Measurements from ENCODE around the gene SCP2. TPM values are rescaled to one million over a fixed set of nuclear protein-coding genes. Genes with fewer than 3 reads are reported as not detected.
"Not testable (repeated sequence)": the region's sequence is repeated elsewhere in the genome, so short reads cannot be mapped to it uniquely, and the experiment has no call there.

SCP2 gene
- total RNA-seq, 2 donors from 2014 or later = 69.3 to 99.4 TPM

- no peak overlapping the region for H3K4me3 ChIP-seq (ENCODE audit: low read length)
- H3K27ac ChIP-seq (ENCODE audit: low read depth, low read length) = no peak overlapping the region
- H3K4me1 ChIP-seq (ENCODE audit: control insufficient read depth, insufficient read depth, low read length) = no peaks in the 10 kb centered on the region
- H3K9me3 ChIP-seq (ENCODE audit: control insufficient read depth, low read length) = no peaks in the 10 kb centered on the region
- Mint-ChIP-seq H3K36me3 (ENCODE audit: low read depth) (no peaks in the 10 kb centered on the region), H3K9me3 (no peaks in the 10 kb centered on the region), H3K4me1 (no peaks in the 10 kb centered on the region), H3K4me3 (no peak overlapping the region), H3K27me3 (ENCODE audit: insufficient read depth) (peaks cover 2% of the 10 kb centered on the region), H3K27ac (no peak overlapping the region)
- WGBS, 2 experiments (ENCODE audit: insufficient coverage in 1 of 2, insufficient read length in 1 of 2) = 96 to 100% methylated on average over 1 to 3 of the region's 3 CpGs
- no peaks in the 10 kb centered on the region for H3K36me3 ChIP-seq (ENCODE audit: control insufficient read depth, insufficient read depth, low read length)
- TF ChIP-seq CTCF (conservative IDR thresholded peaks at IDR 0.05) = peak; percentile 19
- no peaks in the 10 kb centered on the region for H3K27me3 ChIP-seq (ENCODE audit: control insufficient read depth, insufficient read depth, low read length, poor library complexity, severe bottlenecking)
- no peak overlapping the region for H3K9ac ChIP-seq (ENCODE audit: extremely low read depth, low read length, poor library complexity, severe bottlenecking)
- no peak for DNase-seq
Observed at GRCh38 chr1:52943876-52944416, 16.9 kb downstream of the SCP2 start.

- no peak overlapping the region for H3K27ac Mint-ChIP-seq
- WGBS, 2 experiments (ENCODE audit: insufficient coverage in 1 of 2, insufficient read length in 1 of 2) = 89 to 94% methylated on average over 8 to 10 of the region's 10 CpGs
- H3K4me1 Mint-ChIP-seq = no peaks in the 10 kb centered on the region
- no peak overlapping the region for H3K9ac ChIP-seq (ENCODE audit: extremely low read depth, low read length, poor library complexity, severe bottlenecking)
- H3K27me3 Mint-ChIP-seq (ENCODE audit: insufficient read depth) = no peaks in the 10 kb centered on the region
- no peaks in the 10 kb centered on the region for H3K36me3 Mint-ChIP-seq (ENCODE audit: low read depth)
- no peaks in the 10 kb centered on the region for H3K36me3 ChIP-seq (ENCODE audit: control insufficient read depth, insufficient read depth, low read length)
- no peak overlapping the region for H3K4me3 ChIP-seq (ENCODE audit: low read length)
- no peaks in the 10 kb centered on the region for H3K27me3 ChIP-seq (ENCODE audit: control insufficient read depth, insufficient read depth, low read length, poor library complexity, severe bottlenecking)
- H3K27ac ChIP-seq (ENCODE audit: low read depth, low read length) = no peak overlapping the region
- DNase-seq = no peak
- no peaks in the 10 kb centered on the region for H3K4me1 ChIP-seq (ENCODE audit: control insufficient read depth, insufficient read depth, low read length)
- no peak for TF ChIP-seq CTCF (conservative IDR thresholded peaks at IDR 0.05)
- H3K9me3 ChIP-seq (ENCODE audit: control insufficient read depth, low read length) = no peaks in the 10 kb centered on the region
- no peak overlapping the region for H3K4me3 Mint-ChIP-seq
- no peaks in the 10 kb centered on the region for H3K9me3 Mint-ChIP-seq
Observed at GRCh38 chr1:52944566-52944965, 17.5 kb downstream of the SCP2 start.

GRCh38 chr1:52947490-52947889 lies 20.4 kb downstream of the SCP2 start:
- no peaks in the 10 kb centered on the region for H3K4me1 ChIP-seq (ENCODE audit: control insufficient read depth, insufficient read depth, low read length)
- 89 to 100% methylated on average over 1 of the region's 1 CpG for WGBS, 2 experiments (ENCODE audit: insufficient coverage in 1 of 2, insufficient read length in 1 of 2)
- H3K9me3 Mint-ChIP-seq = no peaks in the 10 kb centered on the region

GRCh38 chr1:52949602-52950001 lies 22.5 kb downstream of the SCP2 start:
- not testable (repeated sequence) for H3K27ac Mint-ChIP-seq, DNase-seq

More at GRCh38 chr1:52947490-52947889, 20.4 kb downstream of the SCP2 start:
- Histone ChIP-seq H3K27ac (ENCODE audit: low read depth, low read length) (no peak overlapping the region), H3K4me3 (ENCODE audit: low read length) (no peak overlapping the region), H3K9me3 (ENCODE audit: control insufficient read depth, low read length) (no peaks in the 10 kb centered on the region), H3K27me3 (ENCODE audit: control insufficient read depth, insufficient read depth, low read length, poor library complexity, severe bottlenecking) (no peaks in the 10 kb centered on the region), H3K36me3 (ENCODE audit: control insufficient read depth, insufficient read depth, low read length) (no peaks in the 10 kb centered on the region), H3K9ac (ENCODE audit: extremely low read depth, low read length, poor library complexity, severe bottlenecking) (no peak overlapping the region)
- no peak for DNase-seq
- no peaks in the 10 kb centered on the region for H3K27me3 Mint-ChIP-seq (ENCODE audit: insufficient read depth)
- no peaks in the 10 kb centered on the region for H3K4me1 Mint-ChIP-seq
- H3K4me3 Mint-ChIP-seq = no peak overlapping the region
- TF ChIP-seq CTCF (conservative IDR thresholded peaks at IDR 0.05) = no peak
- no peaks in the 10 kb centered on the region for H3K36me3 Mint-ChIP-seq (ENCODE audit: low read depth)
- H3K27ac Mint-ChIP-seq = no peak overlapping the region

More at GRCh38 chr1:52949602-52950001, 22.5 kb downstream of the SCP2 start:
- not testable (repeated sequence) for H3K4me3 Mint-ChIP-seq; H3K9me3 Mint-ChIP-seq; H3K27me3 ChIP-seq (ENCODE audit: control insufficient read depth, insufficient read depth, low read length, poor library complexity, severe bottlenecking); H3K36me3 Mint-ChIP-seq (ENCODE audit: low read depth); H3K9ac ChIP-seq (ENCODE audit: extremely low read depth, low read length, poor library complexity, severe bottlenecking); H3K9me3 ChIP-seq (ENCODE audit: control insufficient read depth, low read length); H3K36me3 ChIP-seq (ENCODE audit: control insufficient read depth, insufficient read depth, low read length); H3K27me3 Mint-ChIP-seq (ENCODE audit: insufficient read depth); H3K27ac ChIP-seq (ENCODE audit: low read depth, low read length); H3K4me1 Mint-ChIP-seq; H3K4me1 ChIP-seq (ENCODE audit: control insufficient read depth, insufficient read depth, low read length); H3K4me3 ChIP-seq (ENCODE audit: low read length)

Measured in endodermal cell (in vitro differentiated cells).